Activated T-helper 9 cell treated with anti-CD3 and anti-CD28 coated beads, Interleukin-2, amount 50 U/mL, for 16 hours (primary cell): ENCODE results near the gene ZNF518A.

Source experiments
- DNase-seq: peaks from one replicate; pipeline ENCODE4 v3.0.0-alpha.2; 2020; ENCODE audit warnings: low read depth

ZNF518A gene

GRCh38 chr10:96129387-96130325, at the start of gene ZNF518A:
TSS of gene ZNF518A (plus strand) at chr10:96130297. CDS start at chr10:96156323, 26,026 bp downstream.
- DNase-seq: peak; percentile 79

DNA sequence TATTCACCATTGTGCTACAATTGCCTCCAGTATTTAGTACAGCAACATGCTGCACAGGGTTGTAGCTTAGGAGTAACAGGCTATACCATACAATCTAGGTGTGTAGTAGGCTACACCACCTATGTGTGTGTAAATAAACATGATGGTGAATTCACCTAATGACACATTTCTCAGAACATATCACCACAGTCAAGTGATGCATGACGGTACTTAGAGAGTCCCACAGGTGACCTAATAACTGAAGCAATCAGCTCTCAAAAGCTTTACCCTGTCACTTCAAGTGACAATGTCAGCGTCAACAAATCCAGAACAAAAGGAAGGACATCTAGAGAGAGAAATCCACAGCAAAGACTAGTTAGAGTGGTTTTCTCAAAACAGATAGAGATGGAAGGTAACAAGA, 47.9 kb upstream of the ZNF518A start:
- DNase-seq: no peak

DNA sequence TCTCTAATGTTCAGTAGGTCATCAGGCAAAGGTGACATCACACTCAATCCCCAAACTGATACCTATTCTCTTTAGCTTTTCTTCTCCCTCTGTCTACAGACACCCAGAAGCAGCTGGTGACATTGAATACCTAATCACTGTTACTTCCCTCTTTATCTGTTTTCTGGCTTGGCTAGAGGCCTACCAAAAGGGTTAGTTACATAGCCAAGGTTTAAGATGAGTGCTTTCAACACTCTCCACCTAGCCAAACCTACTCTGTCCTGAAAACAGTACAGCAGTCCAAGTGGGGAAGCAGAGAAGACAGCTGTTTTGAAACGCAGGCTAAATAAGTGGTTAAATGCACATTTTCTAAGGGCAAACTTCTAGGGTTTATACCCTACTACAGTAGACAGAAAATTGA, 47.3 kb upstream of the ZNF518A start:
- DNase-seq: no peak

DNA sequence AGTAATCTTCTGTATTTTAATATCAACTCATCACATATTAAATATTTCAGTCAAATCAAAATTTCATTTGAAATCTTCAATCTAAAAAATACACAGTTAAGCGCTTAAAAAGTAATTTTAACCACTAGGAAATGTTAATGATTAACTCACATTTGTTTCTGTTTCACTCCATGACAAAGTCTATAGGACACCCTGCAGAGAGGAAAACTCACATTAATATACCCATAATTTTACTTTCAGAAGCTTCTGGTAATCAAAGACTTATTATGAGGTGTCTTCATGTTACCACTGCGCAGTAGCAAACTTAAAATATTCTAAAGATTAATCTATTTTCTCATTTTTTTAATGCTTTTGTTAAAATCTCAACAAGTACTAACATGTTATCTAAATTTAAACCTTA, 41.0 kb upstream of the ZNF518A start:
- DNase-seq: no peak

DNA sequence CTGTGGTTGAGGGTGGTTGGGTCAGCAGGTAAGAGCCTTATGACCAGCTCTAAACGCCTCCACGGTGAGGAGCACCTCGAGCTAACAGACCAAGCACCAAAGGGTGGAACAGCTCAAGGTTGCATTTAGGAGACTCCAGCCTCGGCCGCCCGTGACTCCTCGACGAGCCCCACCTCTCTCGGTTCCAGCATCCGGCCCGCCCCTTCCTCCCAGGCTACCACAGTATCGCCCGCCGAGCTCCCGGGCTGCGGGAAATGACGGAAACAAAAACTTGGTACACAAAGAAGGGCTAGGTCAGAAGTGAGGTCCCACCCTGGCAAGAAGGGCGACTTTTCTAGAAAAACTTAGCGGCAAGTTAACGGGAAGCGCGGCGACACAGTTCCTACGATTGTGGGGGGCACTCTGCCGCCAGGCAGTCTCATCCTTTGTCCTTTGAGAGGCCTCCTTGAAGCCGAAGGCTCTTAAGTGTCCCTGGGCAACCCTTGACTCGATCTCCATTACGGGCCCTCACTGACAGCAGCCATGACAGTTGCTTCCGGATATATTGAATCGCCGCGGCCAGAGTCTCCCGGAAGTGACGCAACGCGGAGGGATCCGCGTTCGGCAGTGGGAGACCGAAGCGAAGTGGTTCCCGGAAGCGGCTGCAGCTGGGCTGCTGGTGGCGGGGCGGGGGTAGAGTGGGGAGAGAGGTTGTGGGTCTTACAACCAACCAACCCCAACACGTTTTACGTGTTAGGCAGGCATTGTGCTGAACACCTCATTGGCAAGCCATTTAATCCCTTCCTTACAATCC, 40.2 kb upstream of the ZNF518A start:
- DNase-seq: peak; percentile 84

GRCh38 chr10:96090463-96090800, 39.7 kb upstream of the ZNF518A start:
- no peak for DNase-seq

GRCh38 chr10:96092999-96093767, 36.9 kb upstream of the ZNF518A start:
- DNase-seq: no peak

- DNase-seq: no peak
Observed at GRCh38 chr10:96093948-96094347, 36.1 kb upstream of the ZNF518A start.

DNA sequence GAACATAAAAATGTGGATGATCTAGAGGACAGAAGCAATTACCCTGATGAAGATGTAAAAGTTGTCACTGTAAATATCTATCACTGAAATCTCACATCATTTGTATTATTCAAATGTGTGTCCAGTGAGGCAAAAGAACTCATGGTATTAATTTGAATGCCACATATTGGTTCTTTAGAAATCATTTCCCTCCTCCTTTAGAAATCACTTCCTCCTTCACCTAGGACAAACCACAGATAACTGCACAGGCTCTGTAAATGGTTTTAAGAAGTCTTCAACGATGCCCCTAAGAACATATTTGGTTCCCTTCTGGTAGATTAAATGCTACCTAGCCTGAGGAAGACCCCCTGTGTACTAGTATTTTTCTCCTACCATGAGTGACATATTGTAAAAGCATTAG, 33.1 kb upstream of the ZNF518A start:
- no peak for DNase-seq

DNA sequence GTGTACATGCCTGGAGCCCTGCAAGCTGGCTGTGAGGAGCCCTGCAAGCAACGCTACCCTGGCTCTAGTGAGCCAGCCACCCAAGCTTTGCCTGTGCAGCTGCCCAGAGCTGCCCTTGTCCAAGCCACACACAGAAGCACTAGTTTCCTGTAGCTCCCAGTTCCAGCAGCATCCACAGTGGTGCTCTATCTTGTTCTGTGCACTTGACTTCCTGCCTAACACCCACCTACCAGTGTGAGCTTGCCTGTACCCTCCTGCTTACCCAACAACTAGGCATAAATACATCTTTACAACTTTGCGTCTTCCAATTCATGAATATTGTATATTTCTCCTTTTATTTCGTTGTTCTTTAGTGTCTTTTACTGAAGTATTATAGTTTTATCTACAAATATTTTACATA, 32.2 kb upstream of the ZNF518A start:
- DNase-seq: no peak

GRCh38 chr10:96107623-96108038, 22.5 kb upstream of the ZNF518A start:
- no peak for DNase-seq

GRCh38 chr10:96112531-96112930, 17.6 kb upstream of the ZNF518A start:
- no peak for DNase-seq

GRCh38 chr10:96118604-96119450, 11.3 kb upstream of the ZNF518A start:
- DNase-seq: no peak

GRCh38 chr10:96122824-96123223, 7.3 kb upstream of the ZNF518A start:
- no peak for DNase-seq

GRCh38 chr10:96124230-96125141, 5.6 kb upstream of the ZNF518A start:
- no peak for DNase-seq

GRCh38 chr10:96125142-96125515, 5.0 kb upstream of the ZNF518A start:
- DNase-seq: no peak

DNA sequence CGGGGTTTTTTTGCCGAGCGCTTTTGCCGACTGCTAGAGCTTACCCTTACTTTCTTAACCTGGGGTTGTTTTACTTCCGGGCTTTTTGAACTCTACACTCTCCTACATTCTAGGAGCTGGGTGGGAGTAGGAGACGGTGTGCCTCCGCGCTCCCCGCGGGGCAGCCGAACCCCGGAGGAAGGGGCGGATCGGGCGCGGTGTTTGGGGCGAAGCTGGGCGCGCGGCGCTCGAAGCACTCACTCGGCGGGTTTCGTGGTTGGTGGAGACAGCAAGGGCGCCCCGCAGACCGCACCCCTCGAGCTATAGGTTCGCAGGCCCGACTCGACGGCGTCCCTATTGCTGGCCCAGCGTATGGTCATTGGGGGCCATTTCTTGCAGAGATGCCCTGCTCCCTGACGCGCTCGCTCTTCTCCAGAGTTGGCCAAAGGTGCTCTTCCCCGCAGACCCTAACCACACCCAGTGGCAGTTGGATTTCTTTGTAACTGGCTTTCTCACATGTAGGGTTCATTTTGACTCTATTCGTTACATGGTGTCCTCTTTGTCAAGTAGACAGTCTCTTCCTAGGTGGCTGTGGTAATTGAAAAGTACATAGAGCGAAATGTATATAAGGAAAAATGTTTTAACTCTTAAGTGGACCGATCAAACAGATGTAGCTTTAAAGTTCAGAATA, 364 bp downstream of the ZNF518A start:
- peak; percentile 57 for DNase-seq

DNA sequence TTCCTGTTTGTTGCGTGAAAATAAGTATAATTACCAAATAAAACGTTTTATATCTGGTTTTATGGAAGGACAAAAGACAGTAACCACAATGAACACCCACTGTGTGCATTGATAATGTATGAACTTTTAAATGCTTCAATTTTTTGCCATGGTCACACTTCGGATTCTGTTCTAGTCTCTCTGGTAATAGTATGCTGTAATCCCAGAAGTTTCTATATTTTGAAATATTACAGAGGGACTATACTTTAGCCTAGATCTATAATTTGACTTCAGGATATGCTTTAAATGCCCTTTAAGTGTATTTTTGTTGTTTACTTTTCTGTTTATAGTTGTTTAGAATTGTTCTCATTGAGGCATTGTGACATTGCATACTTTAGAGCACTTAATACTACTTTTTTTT, 1.5 kb downstream of the ZNF518A start:
- no peak for DNase-seq

- DNase-seq: no peak
Observed at GRCh38 chr10:96133135-96133534, 3.0 kb downstream of the ZNF518A start.

- DNase-seq: no peak
Observed at GRCh38 chr10:96136810-96137209, 6.7 kb downstream of the ZNF518A start.
